Stimulated activated CD4-positive, alpha-beta T cell treated with anti-CD3 and anti-CD28 coated beads, Interleukin-1b, Interleukin-23, amount 100 ng/mL, for 4 hours (primary cell): ENCODE results near the gene DSCAM.
"Not testable (repeated sequence)": the region's sequence is repeated elsewhere in the genome, so short reads cannot be mapped to it uniquely, and the experiment has no call there.

Source experiments
- DNase-seq, 2 donors: peaks; one replicate each; pipeline ENCODE4 v3.0.0-alpha.2; 2020; ENCODE audit warnings: low read depth in 2 of 2

DSCAM gene

DNA sequence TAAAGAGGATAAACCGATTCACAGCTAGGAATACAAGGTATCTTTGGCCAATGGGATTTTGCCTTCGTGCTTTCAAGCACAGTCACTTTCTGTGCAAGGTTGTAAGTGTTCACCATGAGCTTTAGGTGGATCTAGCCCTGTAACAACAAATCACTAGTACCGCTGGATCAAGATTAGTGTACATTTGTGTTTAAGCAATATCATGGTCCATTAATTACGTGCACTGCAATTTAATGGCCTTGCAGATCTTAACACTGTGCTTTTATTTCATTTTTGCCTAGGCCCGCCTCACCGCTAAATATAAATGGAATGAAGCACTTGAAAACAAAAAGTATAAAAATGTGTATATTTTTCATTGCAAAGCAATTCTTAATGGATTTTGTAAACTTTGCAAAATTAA is 461.1 kb downstream of the DSCAM start:
- DNase-seq: no peak

- no peak for DNase-seq
Measured at GRCh38 chr21:40383951-40384350, 463.0 kb downstream of the DSCAM start.

DNA sequence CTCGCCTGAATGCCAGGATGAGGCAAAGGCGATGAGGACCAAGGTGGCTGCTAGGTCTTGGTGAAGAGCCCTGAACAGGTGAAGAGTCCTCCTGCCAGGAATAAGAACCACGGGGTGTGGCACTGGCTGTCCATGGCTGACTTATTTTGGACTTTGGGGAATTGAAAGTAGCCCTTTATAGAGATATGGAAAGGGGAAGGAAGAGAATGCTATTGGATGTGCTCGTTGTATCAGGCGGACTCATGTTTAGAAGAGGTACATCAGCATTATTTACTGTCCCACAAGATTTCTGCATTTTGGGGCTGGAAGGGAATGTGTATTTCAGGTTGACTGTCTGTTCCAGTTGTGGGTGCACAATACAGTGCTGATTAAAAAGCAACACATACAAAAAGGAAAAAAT is 465.8 kb downstream of the DSCAM start:
- DNase-seq: no peak

GRCh38 chr21:40379881-40380810 is 466.8 kb downstream of the DSCAM start:
- no peak for DNase-seq

GRCh38 chr21:40377135-40377534 is 469.8 kb downstream of the DSCAM start:
- no peak for DNase-seq

- DNase-seq: no peak
Measured at GRCh38 chr21:40373761-40374160, 473.2 kb downstream of the DSCAM start.

GRCh38 chr21:40372506-40372905 is 474.5 kb downstream of the DSCAM start:
- no peak for DNase-seq

- DNase-seq: no peak
Measured at GRCh38 chr21:40371329-40371728, 475.6 kb downstream of the DSCAM start.

- DNase-seq: no peak
Measured at GRCh38 chr21:40356644-40357043, 490.3 kb downstream of the DSCAM start.

DNA sequence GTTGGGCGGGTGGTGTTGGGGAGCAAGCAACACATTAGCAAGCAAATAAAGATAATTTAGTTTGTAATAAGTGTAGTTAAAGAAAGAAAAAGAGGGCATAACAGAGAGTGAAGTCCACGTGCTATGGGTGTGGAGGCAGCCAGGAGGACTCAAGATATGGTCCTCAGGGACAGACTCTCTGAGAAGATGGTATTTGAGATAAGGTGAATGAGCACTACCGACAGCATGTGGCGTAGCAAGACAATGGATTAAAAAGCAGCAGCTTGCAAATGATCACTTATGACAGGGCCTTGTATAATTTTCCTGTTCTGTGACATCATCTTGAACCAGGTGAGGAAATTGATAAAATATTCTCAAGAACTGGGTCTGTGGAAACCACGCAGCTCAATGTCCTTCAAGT is 491.9 kb downstream of the DSCAM start:
- no peak for DNase-seq

GRCh38 chr21:40351006-40351405 is 496.0 kb downstream of the DSCAM start:
- DNase-seq: no peak

DNA sequence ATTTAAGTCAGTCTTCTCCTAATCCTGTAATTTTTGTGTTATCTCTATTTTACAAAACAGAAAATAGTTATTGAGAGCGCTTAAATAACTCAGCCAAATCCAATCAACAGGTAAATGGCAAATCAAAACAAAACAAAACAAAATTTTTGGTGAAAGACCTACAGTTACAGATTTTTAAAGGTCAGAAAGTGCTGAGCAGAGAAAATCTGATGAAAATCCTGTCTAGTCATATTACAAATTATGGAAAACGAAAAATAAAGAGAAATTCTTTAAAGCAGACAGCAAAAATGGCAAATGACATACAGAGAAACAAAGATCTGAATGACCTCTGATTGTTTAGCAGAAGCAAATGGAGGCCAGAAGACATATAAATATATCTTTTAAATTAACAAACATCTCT is 497.4 kb downstream of the DSCAM start:
- DNase-seq: no peak

GRCh38 chr21:40345711-40346321 is 501.1 kb downstream of the DSCAM start:
- DNase-seq: no peak

GRCh38 chr21:40340357-40340756 is 506.6 kb downstream of the DSCAM start:
- no peak for DNase-seq

DNA sequence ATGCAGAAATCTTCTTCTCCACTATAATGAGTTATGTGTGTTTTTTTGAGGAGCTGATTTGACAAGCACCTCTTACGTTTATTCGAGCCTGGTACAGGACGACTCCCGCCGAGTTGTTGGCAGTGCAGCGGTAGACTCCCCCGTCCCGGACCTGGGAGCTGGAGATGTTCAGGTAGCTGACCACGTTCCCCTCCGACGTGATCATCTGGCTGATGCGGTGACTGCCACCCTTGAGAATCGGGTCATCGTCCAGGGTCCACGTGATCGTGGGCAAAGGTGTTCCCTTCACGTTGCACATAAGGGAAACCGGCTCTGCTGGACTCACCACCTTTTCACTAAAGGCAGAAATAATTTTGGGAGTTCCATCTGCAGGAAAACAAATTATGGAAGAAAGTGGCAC is 507.9 kb downstream of the DSCAM start:
- no peak for DNase-seq

DNA sequence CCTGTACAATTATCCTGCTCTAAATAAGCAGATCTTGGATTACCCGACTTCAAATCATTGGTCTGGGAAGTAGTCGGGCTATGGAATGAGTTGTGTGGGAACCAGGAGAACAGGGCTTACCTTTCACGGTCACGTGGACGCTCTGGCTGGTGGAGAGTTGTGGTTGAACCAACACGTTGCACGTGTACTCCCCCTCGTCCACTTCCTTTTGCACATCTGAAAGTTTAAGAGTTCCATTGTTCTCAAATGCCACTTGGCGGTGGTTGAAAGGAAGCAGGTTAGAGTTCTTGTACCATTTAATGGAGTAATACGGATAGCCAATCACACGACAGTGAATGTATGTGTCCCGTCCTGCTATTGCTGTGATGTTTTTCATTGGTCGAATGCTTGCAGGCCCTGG is 509.0 kb downstream of the DSCAM start:
- DNase-seq: no peak

DNA sequence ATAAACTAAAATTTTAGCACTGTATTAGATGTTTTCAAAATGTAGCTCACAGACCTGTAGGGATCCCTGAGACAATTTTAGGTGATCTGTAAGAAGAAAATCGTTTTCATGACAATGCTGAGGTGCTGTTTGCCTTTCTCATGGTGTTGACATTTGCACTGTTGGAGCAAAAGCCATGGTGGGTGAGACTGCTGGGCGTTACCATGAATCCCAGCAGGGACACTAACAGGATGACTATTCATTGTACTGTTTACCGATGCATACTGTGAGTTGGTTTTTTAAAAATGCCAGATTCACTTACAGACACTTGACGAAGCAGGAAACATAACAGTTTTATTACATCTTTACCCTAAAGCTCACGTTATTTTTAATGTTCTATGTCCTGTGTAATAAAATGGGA is 511.3 kb downstream of the DSCAM start:
- DNase-seq: no peak

DNA sequence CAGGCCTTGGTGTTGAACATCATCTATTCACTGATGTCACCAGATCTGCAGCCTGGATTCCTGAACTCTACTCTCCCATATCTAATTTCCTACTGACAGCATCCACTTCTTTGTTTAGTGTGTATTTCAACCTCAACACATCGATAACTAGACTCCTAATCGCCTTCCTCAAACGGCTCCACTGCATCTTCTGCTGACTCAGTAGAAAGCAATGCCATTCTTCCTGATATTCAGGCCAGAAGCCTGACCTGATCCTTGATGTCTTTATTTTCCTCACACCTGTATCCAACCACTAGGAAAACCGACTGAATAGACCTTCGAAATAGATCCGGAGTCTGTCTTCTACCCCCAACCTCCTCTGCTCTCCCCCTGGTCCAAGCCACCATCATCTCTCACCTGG is 512.8 kb downstream of the DSCAM start:
- no peak for DNase-seq

- no peak for DNase-seq
Measured at GRCh38 chr21:40333731-40334130, 513.2 kb downstream of the DSCAM start.

DNA sequence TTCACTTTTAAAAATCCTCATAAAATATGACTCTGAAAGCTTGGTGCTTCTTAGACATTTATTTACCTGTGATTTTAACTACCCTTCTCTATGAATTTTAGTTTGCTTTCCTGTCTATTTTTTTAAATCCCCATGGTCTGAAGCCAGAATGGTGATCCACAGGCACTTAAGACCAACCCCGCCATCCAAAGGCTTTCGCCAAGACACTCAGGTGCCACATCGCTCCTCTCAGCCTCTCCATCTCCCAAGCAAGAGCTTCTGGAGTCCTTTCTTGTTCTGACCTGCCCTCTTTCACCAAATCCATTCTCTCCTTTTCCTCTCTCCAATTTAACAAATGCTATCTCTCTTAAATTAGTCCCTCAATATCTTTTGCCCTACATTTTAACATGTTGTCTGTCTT is 515.2 kb downstream of the DSCAM start:
- DNase-seq: no peak

DNA sequence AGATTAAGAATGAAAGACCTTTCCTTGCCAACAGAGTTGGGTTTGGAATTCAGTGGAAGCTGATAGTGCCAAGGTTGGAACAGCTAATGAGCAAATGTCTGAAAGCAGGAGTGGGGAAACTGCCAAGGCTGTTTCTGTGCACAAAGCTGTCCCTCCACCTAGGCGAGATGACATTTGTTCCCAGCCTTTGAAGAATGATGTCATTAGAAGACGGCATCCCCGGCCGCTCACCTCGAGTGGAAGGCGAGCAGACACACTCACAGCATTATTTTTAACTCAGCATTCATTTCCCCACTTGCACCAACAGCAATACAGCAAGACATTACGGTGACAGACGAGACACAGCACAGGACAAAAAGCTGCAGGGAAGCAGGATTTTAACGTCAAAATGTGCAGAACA is 515.8 kb downstream of the DSCAM start:
- DNase-seq: no peak

GRCh38 chr21:40324389-40324788 is 522.6 kb downstream of the DSCAM start:
- DNase-seq: no peak

GRCh38 chr21:40320718-40321117 is 526.2 kb downstream of the DSCAM start:
- not testable (repeated sequence) for DNase-seq
